NK-92 treated with Interleukin-12 subunit alpha and Interleukin-12 subunit beta, amount 100 ng/mL, for 24 hours (cell line): ENCODE measurements around the gene GNG7.
"Not testable (repeated sequence)": the region's sequence is repeated elsewhere in the genome, so short reads cannot be mapped to it uniquely, and the experiment has no call there.

Experiments used
- DNase-seq: peaks from one replicate; lab custom pipeline; 2025; lab: John Stamatoyannopoulos, UW

Gene GNG7

GRCh38 chr19:2713170-2713569 lies 10.7 kb upstream of the GNG7 start:
- not testable (repeated sequence) for DNase-seq

DNA sequence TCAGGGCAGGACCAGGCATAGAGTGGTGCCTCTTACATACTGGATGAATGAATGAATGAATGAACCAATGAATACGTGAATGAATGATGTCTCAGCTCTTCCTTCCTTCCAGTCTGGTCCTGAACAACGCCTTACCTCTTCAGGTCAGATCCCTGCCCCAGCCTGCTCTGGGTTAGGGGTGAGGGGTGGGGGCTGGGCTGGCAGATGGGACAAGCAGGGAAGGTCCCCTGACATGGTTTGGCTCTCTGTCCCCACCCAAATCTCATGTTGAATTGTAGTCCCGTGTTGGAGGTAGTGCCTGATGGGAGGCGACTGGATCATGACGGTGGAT lies 9.3 kb upstream of the GNG7 start:
- no peak for DNase-seq

GRCh38 chr19:2711172-2711874 lies 8.8 kb upstream of the GNG7 start:
- no peak for DNase-seq

DNA sequence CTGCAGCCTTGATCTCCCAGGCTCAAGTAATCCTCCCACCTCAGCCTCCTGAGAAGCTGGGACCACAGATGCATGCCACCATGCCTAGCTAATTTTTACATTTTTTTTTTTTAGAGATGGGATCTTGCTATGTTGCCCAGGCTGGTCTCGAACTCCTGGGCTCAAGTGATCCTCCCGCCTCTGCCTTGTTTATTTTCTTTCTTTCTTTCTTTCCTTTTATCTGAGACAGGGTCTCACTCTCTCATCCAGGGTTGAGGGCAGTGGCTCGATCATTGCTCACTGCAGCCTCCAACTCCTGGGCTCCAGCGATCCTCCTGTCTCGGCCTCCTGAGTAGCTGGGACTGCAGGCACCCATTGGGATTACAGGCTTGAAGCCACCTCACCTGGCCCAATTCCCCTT lies 3.8 kb upstream of the GNG7 start:
- no peak for DNase-seq

DNA sequence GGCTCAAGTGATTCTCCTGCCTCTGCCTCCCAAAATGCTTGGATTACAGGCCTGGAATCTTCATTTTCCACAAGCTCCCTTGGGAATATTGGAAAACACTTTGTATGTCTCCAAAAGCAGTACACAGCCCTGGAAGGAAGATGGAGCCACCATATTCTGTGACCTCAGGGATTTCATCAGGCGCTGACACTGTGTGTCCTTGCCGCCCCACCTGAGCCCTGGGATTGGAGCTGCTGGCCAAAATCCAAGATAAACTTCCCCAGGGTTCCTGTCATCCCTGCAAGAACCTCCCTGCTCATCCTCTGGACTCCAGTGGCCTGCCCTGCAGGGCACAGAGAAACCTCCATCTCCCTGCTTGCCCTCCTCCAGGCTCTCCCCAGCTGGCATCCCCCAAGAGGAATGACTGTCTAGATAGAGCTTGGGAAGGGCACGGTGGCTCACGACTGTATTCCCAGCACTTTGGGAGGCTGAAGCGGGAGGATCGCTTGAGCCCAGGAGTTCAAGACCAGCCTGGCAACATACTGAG lies 1.3 kb upstream of the GNG7 start:
- no peak for DNase-seq

DNA sequence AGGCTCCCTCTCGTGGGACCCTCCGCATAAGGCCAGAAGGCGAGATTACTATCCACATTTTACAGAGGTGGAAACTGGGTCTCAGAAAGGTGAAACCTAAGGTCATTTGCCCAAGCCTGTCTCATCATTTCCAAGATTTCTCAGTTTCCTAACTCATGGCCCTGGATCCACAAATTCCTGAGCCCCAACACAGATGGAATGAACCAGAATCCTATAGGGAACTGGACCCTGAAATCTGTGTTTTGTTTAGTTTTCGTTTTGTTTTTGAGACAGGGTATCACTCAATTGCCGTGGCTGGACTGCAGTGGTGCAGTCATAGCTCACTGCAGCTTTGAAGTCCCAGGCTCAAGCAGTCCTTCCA lies 563 bp upstream of the GNG7 start:
- no peak for DNase-seq

DNA sequence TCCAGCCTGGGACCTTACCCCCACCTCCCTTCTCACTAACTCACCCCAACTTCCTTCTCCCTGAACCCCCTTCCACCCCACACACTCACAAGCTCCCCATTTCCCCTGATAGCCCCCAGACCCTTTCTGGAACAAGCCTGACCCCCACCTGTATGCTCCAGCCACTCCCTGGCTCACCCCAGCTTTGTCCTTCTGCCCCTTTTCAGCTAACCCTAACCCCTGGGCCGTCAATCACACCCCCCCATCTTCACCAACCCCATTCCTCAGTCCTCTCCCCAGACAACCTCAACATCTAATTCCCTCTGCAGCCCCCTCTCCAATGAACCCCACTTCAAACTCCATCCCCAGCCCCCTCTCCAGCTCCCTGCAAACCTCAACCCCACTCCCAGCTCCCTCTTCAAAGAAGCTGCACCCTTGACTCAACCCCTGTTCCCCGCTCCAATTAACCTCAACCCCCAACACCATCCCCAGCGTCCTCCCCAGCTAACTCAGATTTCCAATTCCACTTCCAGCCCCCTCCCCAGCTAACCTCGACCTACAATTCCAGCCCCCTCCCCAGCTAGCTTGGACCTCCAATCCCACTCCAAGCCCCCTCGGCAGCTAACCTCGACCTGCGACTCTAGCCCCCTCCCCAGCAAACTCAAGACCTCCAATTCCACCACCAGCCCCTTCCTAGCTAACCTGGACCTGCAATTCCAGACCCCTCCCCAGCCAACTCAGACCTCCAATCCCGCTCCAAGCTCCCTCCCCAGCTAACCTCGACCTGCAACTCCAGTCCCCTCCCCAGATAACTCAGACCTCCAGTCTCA lies 929 bp downstream of the GNG7 start:
- no peak for DNase-seq

DNA sequence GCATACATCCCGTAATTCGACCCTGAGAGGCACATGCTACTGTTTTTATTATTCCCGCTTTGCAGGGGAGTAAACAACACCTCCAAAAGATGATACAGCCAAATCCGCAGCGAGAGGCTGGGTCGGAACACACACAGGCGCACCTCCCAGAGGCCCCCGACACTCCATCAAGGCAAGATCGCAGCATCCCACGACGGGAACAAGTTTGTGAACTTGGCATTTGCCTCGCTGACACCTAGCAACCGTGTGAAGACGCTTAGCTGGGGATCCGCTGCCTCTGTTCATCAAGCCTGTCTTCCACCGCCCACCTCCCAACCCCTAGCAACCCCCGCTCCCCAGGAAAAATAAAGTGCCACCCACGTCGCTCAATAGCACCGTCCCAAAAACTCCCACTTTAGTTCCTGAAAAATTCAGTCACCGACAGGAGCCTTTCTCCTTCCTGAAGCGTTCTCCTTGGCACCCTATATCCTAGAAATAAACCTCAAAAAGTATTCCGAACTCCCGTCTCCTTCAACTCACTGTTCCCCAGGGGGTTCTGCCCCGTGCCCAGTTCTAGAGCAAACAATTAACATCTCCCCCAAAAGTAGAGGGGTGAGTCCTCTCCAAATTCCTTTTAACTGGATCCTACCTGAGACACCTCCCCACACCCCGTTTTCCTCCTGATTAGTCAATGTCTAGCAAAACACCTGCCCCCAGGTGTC lies 1.7 kb downstream of the GNG7 start:
- no peak for DNase-seq

- no peak for DNase-seq
Measured at GRCh38 chr19:2699413-2700140, 2.9 kb downstream of the GNG7 start.

DNA sequence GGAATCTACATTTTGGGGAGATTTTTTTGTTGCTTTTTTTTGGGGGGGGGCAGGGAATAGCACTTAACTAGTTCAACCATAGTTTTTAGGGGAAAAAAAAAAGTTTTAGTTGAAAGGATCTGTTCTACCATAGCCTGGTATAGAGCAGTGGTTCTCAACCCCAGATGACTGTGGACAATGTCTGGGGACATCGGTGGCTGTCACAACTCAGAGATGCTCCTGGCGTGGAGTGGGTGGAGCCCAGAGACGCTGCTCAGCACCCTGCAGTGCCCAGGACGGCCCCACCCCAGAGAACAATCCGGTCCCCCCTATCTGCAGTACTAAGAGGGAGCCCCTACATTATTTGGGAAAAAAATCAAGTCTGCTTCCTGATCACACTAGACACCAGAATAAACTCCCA lies 8.3 kb downstream of the GNG7 start:
- DNase-seq: no peak

GRCh38 chr19:2693492-2694160 lies 8.9 kb downstream of the GNG7 start:
- no peak for DNase-seq

DNA sequence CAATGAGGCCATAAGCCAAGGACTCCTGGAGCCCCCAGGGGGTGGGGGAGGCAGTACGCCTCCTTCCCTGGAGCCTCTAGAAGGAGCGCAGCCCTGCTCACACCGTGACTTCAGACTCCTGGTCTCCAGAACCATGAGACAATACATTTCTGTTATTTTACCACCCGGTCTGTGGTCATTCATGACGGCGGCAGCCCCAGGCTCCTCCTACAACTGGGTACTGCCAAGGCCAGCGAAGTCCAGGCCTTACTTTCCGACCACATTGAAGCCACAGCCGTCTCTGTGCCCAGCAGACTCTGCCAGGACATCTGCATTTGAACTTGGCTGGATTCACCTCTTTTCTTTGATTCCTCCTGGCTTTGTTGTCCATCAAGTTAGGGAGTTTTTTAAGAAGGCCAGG lies 10.5 kb downstream of the GNG7 start:
- DNase-seq: no peak

DNA sequence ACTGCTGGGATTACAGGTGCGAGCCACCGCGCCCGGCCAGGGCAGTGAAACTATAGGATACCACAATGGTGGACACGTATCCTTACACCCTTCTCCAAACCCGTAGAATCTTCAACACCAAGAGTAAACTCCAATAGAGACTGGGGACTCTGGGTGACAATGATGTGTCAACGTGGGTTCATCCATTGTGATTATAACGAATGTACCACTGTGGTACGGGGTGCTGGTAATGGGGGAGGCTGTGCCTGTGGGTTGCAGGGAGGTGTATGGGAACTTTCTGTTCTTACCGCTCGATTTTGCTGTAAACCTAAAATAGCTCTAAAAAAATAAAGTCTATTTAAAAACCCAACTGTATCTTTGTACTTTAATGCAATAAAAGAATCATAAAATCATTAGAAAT lies 11.6 kb downstream of the GNG7 start:
- DNase-seq: no peak

- no peak for DNase-seq
Measured at GRCh38 chr19:2686360-2686759, 16.1 kb downstream of the GNG7 start.

- DNase-seq: no peak
Measured at GRCh38 chr19:2685204-2685704, 17.2 kb downstream of the GNG7 start.

DNA sequence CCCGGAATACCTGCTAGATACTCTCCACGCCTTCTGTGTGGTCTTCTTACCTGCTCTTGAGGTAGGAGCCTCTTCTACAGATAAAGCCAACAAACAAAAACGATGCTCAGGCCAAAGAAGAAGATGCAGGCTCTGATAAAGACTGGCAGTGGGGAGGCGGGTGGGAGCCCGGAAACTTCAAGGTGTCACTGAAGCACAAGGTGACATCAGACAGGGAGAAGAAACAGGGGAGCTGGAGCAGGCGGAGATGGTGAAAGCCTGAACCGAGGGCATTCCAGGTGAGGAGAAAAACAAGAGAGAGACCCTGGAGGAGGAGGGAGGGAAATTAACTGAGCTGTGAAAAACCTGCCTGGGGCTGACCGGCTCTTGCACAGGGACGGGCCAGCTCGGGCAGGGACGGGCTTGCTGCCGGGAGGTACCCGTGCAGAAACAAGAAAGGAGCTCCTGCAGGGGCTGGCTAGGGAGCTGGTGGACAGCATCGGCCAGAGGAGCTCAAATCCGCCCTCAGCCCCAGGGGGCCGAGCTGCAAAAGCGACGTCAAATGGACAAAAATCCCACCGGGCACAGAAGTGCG lies 19.0 kb downstream of the GNG7 start:
- DNase-seq: no peak

DNA sequence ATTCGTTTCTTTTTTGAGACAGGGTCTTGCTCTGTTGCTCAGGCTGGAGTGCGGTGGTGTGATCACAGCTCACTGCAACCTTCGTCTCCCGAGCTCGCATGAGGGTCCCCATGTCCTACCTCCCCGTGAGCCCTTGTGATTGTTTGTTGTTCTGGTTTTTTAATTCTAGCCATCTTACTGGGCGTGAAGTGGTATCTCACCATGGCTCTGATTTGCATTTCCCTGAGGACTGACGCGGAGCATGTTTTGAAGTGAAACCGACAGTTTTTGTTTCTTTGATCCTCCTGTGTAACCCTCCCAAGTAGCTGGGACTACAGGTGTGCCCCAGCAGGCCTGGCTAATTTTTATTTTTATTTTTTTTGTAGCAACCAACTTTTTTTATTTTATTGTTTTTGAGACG lies 21.7 kb downstream of the GNG7 start:
- no peak for DNase-seq

GRCh38 chr19:2679439-2679838 lies 23.1 kb downstream of the GNG7 start:
- DNase-seq: no peak

- not testable (repeated sequence) for DNase-seq
Measured at GRCh38 chr19:2678948-2679347, 23.5 kb downstream of the GNG7 start.

- DNase-seq: no peak
Measured at GRCh38 chr19:2678044-2678671, 24.3 kb downstream of the GNG7 start.

DNA sequence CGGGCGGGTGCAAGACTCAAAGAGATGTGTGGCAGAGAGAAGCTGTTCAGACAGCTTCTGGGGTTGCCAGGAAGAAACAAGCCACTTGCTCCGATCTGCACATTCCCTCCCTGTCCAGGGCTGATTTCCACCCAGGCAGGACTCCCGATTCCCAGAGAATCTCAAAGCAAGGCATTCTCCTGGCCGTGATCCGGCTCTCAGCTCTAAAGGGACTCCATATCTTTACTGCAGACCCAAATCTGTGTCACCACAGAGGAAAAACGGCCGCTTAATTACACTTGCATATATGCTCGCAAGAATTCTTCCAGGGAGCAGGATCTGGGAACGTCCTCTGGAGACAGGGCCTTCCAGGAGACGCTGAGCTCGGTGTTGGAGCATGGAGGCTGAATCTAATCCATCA lies 25.7 kb downstream of the GNG7 start:
- DNase-seq: no peak
